Smooth muscle cell of trachea (primary cell): ENCODE data around the gene NFATC4. TPM values are rescaled to one million over a fixed set of nuclear protein-coding genes. Genes with fewer than 3 reads are reported as not detected.

Experiments
- total RNA-seq: library from RNA; depleted of rRNA; stranded (reverse); fragments of >200 nt; gene quantifications from 2 replicates; pipeline ENCODE4 v1.2.1, GENCODE V29; 2014

Gene NFATC4
- 108 and 149 TPM in 2 replicates for total RNA-seq

DNA sequence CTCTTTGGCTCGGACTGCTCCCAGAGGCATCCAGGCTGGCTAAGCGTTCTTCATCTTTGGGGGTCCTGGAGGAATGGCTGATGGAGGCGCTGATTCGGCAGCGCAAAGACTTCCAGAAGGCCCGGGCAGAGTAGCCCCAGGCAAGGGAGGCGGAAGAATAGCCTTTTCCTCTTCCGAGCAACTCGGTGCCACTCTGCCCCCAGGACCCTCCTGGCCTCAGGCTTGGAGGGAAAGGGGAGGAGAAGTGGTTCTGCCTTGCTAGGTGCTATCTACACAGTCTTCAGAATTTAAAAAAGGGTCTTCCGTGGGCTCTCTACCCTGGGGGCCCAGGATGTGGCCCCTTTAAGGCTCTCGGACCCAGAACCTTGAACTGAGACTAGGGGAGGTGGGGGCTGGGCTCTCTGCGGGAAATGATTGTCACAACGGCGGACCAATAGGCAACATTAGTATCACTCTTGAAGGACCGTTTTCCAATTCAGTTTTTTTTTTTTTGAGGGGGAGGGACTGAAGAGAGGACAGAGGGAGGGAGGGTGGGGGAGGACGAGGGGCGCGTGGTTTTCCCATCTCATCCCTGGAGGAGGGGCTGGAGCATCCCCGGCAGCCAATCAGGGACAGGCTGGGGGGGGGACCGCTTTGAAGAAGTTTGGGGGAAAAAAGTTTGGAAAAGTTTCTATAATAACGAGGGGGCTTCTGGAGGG, at the start of gene NFATC4:
Gene NFATC4, plus strand, starts transcription at position 671 of the 698 bp plus-strand sequence. CDS start 157 bp downstream, outside the sequence.

DNA sequence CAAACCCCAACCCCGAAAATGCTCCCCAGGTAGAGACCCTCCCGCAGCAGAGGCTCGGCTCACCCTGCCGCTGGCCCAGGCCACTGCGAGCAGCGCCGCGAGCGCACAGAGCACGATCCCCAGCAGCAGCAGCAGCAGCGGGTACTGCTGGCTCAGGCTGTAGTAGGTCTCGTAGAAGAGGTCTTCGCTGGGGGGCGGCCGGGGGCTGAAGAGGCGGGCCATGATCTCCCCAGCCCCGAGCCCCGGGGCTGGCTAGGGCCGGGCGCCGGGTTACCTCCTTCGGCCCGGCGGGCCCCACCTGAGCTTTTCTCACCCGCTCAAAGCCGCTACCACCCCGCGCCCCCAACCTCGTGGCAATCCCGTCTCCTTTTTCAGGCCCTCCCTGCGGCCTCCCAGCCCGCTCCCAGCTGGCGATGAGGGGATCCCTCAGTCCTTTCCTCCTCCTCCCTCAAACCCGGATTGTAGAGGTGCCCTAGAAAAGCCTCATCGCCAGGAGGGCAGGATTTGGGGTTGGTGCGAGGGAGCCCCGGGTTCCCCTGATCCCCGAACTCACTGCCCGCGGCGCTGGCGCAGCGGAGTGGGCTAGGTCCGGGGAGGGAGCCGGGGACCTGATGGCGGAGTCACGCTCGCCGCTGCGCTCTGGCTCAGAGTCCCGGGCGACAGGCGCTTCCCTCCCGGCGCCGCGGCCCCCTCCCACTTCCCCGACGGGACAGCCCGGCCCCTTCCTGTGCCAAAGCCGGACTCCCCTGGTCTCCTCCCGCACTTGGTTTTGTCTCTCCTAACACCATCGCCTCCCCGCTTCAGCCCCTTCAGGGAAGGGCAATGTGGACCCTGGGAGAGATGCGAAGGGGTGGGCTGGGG, 33.3 kb upstream of the NFATC4 start, which contains the start of gene ADCY4:
Gene ADCY4, minus strand, starts transcription at position 641 of the 861 bp plus-strand sequence. Its CDS starts 419 bp downstream, at position 222.

DNA sequence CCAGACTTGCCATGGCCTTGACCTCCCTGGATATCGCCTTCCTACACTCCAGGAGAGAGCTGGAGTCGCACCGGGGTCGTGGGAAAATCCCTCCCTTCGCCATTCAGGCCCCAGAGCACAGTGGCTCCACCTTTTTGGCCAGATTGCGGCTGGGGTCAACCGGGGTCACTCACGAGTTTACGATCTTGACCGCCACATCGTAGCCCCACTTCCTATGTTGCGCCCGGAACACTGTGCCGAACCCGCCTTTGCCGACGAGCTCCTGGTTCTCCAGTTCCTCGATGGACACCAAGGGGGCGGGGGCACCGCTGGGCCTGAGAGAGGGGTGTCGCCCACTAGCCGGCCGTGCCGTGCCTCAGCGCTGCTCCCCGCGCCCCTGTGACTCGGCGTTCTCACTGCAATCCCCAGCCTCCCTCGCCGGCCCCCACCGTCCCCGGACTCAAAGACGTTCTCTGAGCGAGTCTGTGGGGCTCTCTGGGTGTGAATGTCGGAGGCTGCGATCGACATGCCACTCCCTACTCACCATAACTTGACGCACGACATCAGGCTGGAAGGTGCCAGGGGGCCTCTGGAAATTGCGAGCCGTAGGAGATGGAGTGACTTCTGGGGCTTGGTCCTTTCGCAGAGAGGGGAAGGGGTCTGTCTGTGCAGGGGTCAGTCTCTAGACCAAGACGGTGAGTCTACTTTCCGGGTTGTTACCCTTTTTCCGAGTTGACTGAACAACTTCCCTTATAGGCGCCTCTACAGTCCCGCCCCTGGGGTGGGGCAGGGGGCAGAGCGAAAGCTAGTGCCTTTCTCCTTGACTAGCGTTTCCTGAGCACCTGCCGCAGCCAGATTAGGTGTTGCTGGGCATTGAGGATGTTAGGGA, 28.5 kb upstream of the NFATC4 start, which contains the start of gene RIPK3:
Gene RIPK3, minus strand, starts transcription at position 708 of the 868 bp plus-strand sequence. Its CDS starts 165 bp downstream, at position 543.

DNA sequence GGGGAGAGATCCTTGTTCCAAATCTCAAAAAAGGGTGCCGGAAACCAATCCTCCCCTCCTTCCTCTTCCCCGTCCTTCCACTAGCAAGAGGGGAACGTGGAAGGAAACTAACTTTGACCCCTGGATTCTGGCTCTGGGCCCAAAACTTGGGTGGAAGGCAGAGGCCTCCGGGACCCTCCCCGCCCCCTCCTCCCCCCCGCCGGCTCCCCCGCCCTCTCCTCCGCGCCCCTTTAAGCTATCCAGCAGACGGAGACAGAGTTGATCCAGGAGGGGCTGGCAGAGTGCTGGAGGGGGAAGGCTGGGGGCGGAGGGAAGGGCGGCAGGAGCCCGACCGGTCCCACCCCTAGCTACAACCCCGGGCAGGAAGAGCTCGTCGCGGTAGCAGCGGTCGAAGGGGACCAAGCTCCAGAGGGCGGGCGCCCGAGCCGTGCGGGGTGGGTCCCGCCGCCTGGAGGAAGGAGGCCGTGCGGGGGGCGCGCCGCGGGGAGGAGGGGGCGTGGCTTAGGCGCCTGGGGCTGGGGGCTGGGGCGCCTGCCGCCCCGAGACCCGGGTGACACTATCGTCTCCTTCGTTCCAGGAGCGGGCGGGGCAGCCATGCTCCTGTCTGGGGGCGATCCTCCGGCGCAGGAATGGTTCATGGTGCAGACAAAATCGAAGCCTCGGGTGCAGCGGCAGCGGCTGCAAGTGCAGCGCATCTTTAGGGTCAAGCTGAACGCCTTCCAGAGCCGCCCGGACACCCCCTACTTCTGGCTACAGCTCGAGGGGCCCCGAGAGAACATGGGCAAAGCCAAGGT, 30.9 kb downstream of the NFATC4 start, which contains the start of gene NYNRIN:
Gene NYNRIN, plus strand, starts transcription at position 351 of the 794 bp plus-strand sequence. Its CDS starts 244 bp downstream, at position 595.

Other genes starting within 250 kb of the NFATC4 start
- 0.33 and 0.44 TPM in 2 replicates for gene FITM1, start 237.5 kb upstream of the NFATC4 start, total RNA-seq
- gene PSME1, start 232.0 kb upstream of the NFATC4 start, total RNA-seq = 132 and 143 TPM in 2 replicates
- 11.1 and 25.2 TPM in 2 replicates for gene EMC9, start 226.6 kb upstream of the NFATC4 start, total RNA-seq
- 87.2 and 117 TPM in 2 replicates for gene PSME2, start 221.6 kb upstream of the NFATC4 start, total RNA-seq
- gene RNF31, start 220.7 kb upstream of the NFATC4 start, total RNA-seq = 35.5 and 57.9 TPM in 2 replicates
- gene IRF9, start 206.9 kb upstream of the NFATC4 start, total RNA-seq = 87.8 and 104 TPM in 2 replicates
- gene REC8, start 196.1 kb upstream of the NFATC4 start, total RNA-seq = 1.8 and 2.3 TPM in 2 replicates
- 39.4 and 47.6 TPM in 2 replicates for gene IPO4, start 179.4 kb upstream of the NFATC4 start, total RNA-seq
- gene TM9SF1, start 172.7 kb upstream of the NFATC4 start, total RNA-seq = 87.0 and 90.6 TPM in 2 replicates
- not detected in 2 replicates for gene TSSK4, start 162.5 kb upstream of the NFATC4 start, total RNA-seq
- 27.6 and 44.5 TPM in 2 replicates for gene CHMP4A, start 154.7 kb upstream of the NFATC4 start, total RNA-seq
- 11.1 and 25.5 TPM in 2 replicates for gene MDP1, start 152.1 kb upstream of the NFATC4 start, total RNA-seq
- 143 and 203 TPM in 2 replicates for gene NEDD8, start 135.8 kb upstream of the NFATC4 start, total RNA-seq
- gene GMPR2, start 135.3 kb upstream of the NFATC4 start, total RNA-seq = 94.2 and 119 TPM in 2 replicates
- gene TINF2, start 125.6 kb upstream of the NFATC4 start, total RNA-seq = 68.9 and 83.2 TPM in 2 replicates
- 0.83 and 1.5 TPM in 2 replicates for gene TGM1, start 105.0 kb upstream of the NFATC4 start, total RNA-seq
- gene RABGGTA, start 96.6 kb upstream of the NFATC4 start, total RNA-seq = 23.3 and 31.6 TPM in 2 replicates
- gene DHRS1, start 68.4 kb upstream of the NFATC4 start, total RNA-seq = 19.8 and 22.1 TPM in 2 replicates
- gene NOP9, start 68.3 kb upstream of the NFATC4 start, total RNA-seq = 19.3 and 25.1 TPM in 2 replicates
- gene CIDEB, start 60.2 kb upstream of the NFATC4 start, total RNA-seq = 1.5 and 2.6 TPM in 2 replicates
- 3.8 and 4.6 TPM in 2 replicates for gene LTB4R2, start 58.0 kb upstream of the NFATC4 start, total RNA-seq
- gene LTB4R, start 56.7 kb upstream of the NFATC4 start, total RNA-seq = 0.87 and 4.1 TPM in 2 replicates
- gene ADCY4, start 33.1 kb upstream of the NFATC4 start, total RNA-seq = 9.6 and 11.7 TPM in 2 replicates
- gene RIPK3, start 28.2 kb upstream of the NFATC4 start, total RNA-seq = 2.9 and 6.8 TPM in 2 replicates
- 20.4 and 42.7 TPM in 2 replicates for gene NYNRIN, start 30.8 kb downstream of the NFATC4 start, total RNA-seq
- gene CBLN3, start 61.5 kb downstream of the NFATC4 start, total RNA-seq = 4.1 and 11.4 TPM in 2 replicates
- gene KHNYN, start 61.8 kb downstream of the NFATC4 start, total RNA-seq = 55.3 and 67.8 TPM in 2 replicates
- 12.4 and 16.4 TPM in 2 replicates for gene SDR39U1, start 74.6 kb downstream of the NFATC4 start, total RNA-seq
- gene CMA1, start 140.1 kb downstream of the NFATC4 start, total RNA-seq = not detected in 2 replicates
- gene CTSG, start 208.1 kb downstream of the NFATC4 start, total RNA-seq = not detected in 2 replicates
- gene GZMH, start 241.5 kb downstream of the NFATC4 start, total RNA-seq = not detected in 2 replicates